ENCODE results near the gene DEPP1. TPM values are rescaled to one million over a fixed set of nuclear protein-coding genes. Genes with fewer than 3 reads are reported as not detected.

The DEPP1 gene
- total RNA-seq, 1 donor from 2014 or later = 16.6 TPM

DNA sequence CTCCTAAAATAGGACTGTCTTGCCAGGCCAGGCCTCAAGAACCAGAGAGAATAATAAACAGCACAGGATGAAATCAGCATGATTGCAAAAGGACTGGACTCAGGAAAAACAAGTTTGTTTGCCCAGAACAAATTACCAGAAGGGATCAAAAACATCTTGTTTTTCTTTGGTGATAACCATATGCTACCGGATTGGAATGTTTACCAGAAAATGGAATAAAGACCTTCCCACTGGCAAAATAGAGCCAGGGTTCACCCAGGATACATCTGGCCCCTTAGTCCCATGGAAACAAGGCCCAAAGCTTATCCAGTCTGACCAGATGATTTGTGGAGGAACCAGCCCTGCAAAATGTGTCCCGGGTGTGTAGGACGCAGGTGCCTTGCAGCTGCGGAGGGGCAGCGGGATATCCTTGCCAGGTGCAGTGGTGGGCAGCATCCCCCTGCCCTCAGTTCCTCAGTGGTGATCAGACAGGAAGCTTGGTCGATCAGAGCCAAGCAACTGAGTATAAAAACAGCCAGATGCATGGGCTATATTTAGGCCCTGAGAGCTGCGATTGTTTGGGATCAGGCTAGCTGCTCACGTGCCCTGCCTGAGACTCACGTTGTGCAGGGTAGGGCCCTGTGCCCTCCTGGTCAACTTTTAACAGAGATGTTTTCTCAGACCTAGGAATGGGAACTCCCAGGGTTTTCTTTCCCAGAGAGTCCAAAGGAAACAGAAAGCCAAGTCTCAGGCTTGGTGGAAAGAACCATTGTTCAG lies 17.5 kb upstream of the DEPP1 start:
- Mint-ChIP-seq H3K27ac (peak overlapping the region; percentile 47), H3K4me1 (ENCODE audit: low read depth) (peaks cover 26% of the 10 kb centered on the region), H3K27me3 (no peaks in the 10 kb centered on the region), H3K36me3 (ENCODE audit: insufficient read depth) (no peaks in the 10 kb centered on the region), H3K4me3 (ENCODE audit: low read depth) (no peak overlapping the region), H3K9me3 (ENCODE audit: low read depth) (no peaks in the 10 kb centered on the region)
- TF ChIP-seq, protein P1, sequence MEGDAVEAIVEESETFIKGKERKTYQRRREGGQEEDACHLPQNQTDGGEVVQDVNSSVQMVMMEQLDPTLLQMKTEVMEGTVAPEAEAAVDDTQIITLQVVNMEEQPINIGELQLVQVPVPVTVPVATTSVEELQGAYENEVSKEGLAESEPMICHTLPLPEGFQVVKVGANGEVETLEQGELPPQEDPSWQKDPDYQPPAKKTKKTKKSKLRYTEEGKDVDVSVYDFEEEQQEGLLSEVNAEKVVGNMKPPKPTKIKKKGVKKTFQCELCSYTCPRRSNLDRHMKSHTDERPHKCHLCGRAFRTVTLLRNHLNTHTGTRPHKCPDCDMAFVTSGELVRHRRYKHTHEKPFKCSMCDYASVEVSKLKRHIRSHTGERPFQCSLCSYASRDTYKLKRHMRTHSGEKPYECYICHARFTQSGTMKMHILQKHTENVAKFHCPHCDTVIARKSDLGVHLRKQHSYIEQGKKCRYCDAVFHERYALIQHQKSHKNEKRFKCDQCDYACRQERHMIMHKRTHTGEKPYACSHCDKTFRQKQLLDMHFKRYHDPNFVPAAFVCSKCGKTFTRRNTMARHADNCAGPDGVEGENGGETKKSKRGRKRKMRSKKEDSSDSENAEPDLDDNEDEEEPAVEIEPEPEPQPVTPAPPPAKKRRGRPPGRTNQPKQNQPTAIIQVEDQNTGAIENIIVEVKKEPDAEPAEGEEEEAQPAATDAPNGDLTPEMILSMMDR (IDR thresholded peaks at IDR 0.05; ENCODE audit: unreplicated experiment) = no peak
- no peak for DNase-seq (ENCODE audit: low spot score, unreplicated experiment)

DNA sequence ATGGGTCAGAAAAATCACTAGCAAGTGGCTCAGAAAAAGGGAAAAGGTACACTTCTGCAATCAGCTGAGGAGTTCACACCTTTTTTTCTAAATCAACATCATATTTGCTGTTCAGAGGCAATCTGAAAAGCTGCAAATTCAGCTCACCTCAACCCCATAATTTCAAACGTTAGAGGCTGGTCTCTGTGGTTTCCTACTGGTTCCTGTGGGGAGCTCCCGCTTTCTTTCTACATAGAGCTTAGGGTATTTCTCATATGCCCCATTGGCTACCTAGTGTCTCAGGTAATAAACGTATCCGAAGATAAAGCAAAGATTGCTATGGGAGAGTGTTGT lies 16.9 kb upstream of the DEPP1 start:
- Mint-ChIP-seq H3K4me3 (ENCODE audit: low read depth) (no peak overlapping the region), H3K4me1 (ENCODE audit: low read depth) (peaks cover 28% of the 10 kb centered on the region), H3K27ac (peak overlapping the region; percentile 47)

GRCh38 chr10:44994752-44995530 lies 16.3 kb upstream of the DEPP1 start:
- no peak for DNase-seq (ENCODE audit: low spot score, unreplicated experiment)

More for the DNA sequence above, 16.9 kb upstream of the DEPP1 start:
- Mint-ChIP-seq H3K9me3 (ENCODE audit: low read depth) (no peaks in the 10 kb centered on the region), H3K36me3 (ENCODE audit: insufficient read depth) (no peaks in the 10 kb centered on the region), H3K27me3 (no peaks in the 10 kb centered on the region)
- TF ChIP-seq, protein P1 (IDR thresholded peaks at IDR 0.05; ENCODE audit: unreplicated experiment) = no peak
- DNase-seq (ENCODE audit: low spot score, unreplicated experiment) = no peak

GRCh38 chr10:44993922-44994751 lies 15.5 kb upstream of the DEPP1 start:
- Mint-ChIP-seq H3K27me3 (no peaks in the 10 kb centered on the region), H3K27ac (no peak overlapping the region), H3K4me3 (ENCODE audit: low read depth) (no peak overlapping the region), H3K4me1 (ENCODE audit: low read depth) (peaks cover 30% of the 10 kb centered on the region), H3K36me3 (ENCODE audit: insufficient read depth) (no peaks in the 10 kb centered on the region), H3K9me3 (ENCODE audit: low read depth) (no peaks in the 10 kb centered on the region)
- DNase-seq (ENCODE audit: low spot score, unreplicated experiment) = no peak
- TF ChIP-seq, protein P1 (IDR thresholded peaks at IDR 0.05; ENCODE audit: unreplicated experiment) = no peak

More at GRCh38 chr10:44994752-44995530, 16.3 kb upstream of the DEPP1 start:
- no peaks in the 10 kb centered on the region for H3K9me3 Mint-ChIP-seq (ENCODE audit: low read depth)
- no peaks in the 10 kb centered on the region for H3K36me3 Mint-ChIP-seq (ENCODE audit: insufficient read depth)
- H3K4me1 Mint-ChIP-seq (ENCODE audit: low read depth) = peaks cover 28% of the 10 kb centered on the region
- no peak overlapping the region for H3K27ac Mint-ChIP-seq
- H3K27me3 Mint-ChIP-seq = no peaks in the 10 kb centered on the region
- H3K4me3 Mint-ChIP-seq (ENCODE audit: low read depth) = no peak overlapping the region
- TF ChIP-seq, protein P1 (IDR thresholded peaks at IDR 0.05; ENCODE audit: unreplicated experiment) = no peak

Data from progenitor cell of endocrine pancreas (in vitro differentiated cells).